T-helper 9 cell (primary cell): ENCODE data around the gene BCAR3.

ENCODE experiments used
- DNase-seq: peaks from one replicate; pipeline ENCODE4 v3.0.0-alpha.2; 2020

Gene BCAR3

GRCh38 chr1:93635614-93636543, 45.8 kb downstream of the BCAR3 start:
- no peak for DNase-seq

GRCh38 chr1:93633313-93633712, 48.3 kb downstream of the BCAR3 start:
- no peak for DNase-seq

- DNase-seq = no peak
Observed at GRCh38 chr1:93631626-93632365, 49.8 kb downstream of the BCAR3 start.

GRCh38 chr1:93630168-93630567, 51.5 kb downstream of the BCAR3 start:
- no peak for DNase-seq

- DNase-seq = no peak
Observed at GRCh38 chr1:93629101-93630059, 52.3 kb downstream of the BCAR3 start.

GRCh38 chr1:93628681-93629080, 53.0 kb downstream of the BCAR3 start:
- DNase-seq = no peak

- DNase-seq = no peak
Observed at GRCh38 chr1:93625582-93626327, 55.9 kb downstream of the BCAR3 start.

- no peak for DNase-seq
Observed at GRCh38 chr1:93623875-93624274, 57.8 kb downstream of the BCAR3 start.

GRCh38 chr1:93623436-93623835, 58.2 kb downstream of the BCAR3 start:
- no peak for DNase-seq

GRCh38 chr1:93621246-93621645, 60.4 kb downstream of the BCAR3 start:
- DNase-seq = no peak

GRCh38 chr1:93620841-93621210, 60.8 kb downstream of the BCAR3 start:
- DNase-seq = no peak

GRCh38 chr1:93620172-93620840, 61.3 kb downstream of the BCAR3 start:
- no peak for DNase-seq

- DNase-seq = no peak
Observed at GRCh38 chr1:93619507-93620171, 62.0 kb downstream of the BCAR3 start.

GRCh38 chr1:93617670-93618499, 63.8 kb downstream of the BCAR3 start:
- DNase-seq = no peak

- DNase-seq = no peak
Observed at GRCh38 chr1:93616996-93617669, 64.5 kb downstream of the BCAR3 start.

- no peak for DNase-seq
Observed at GRCh38 chr1:93616221-93616995, 65.2 kb downstream of the BCAR3 start.

GRCh38 chr1:93615582-93616150, 66.0 kb downstream of the BCAR3 start:
- DNase-seq = no peak

- DNase-seq = no peak
Observed at GRCh38 chr1:93614986-93615581, 66.6 kb downstream of the BCAR3 start.
